Measurements from ENCODE around the gene GEMIN7. TPM values are rescaled to one million over a fixed set of nuclear protein-coding genes. Genes with fewer than 3 reads are reported as not detected.

Gene GEMIN7
- polyA plus RNA-seq, 1 donor from 2014 or later: 26.5 TPM

DNA sequence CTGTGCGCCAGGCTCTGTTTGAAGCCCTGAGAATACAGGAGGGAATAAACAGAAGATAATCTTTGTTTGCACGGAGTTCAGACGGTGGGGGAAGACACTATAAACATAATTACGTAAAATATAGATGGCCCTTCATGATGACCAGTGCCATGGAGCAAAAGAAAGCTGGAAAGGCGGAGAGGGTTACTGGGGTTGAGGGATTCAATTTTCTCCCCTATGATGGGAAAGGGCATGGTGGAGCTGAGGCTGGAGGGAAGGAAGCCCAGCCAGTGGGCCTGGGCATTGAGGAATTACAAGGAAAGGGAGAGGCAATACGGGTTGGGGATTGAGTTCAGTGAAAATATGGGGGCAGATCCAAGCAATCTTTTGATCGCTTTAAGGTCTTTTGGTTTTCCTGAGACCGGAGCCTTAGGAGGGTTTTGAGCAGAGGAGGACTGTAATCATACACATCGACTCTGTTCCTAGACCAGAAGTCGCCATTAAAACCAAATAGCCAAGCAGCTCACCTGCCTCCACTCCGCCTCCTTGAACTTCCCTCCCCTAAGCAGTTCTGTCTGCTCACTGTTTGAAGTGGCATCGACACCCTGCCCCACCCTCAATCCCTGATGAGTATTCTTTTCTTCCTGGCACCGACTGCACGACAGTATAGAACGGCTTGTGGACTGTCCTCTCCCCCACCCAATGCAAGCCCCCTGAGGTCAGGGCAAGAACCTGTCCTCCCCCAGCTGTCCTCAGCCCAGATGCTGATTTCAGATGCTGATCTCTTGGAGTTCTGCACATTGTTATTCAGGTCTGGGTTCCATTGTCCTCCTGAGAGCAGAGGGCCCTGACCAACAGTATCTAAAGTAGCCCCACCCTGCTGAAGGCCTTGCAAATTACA, 2.0 kb upstream of the GEMIN7 start:
- H3K36me3 ChIP-seq (ENCODE audit: insufficient read depth, low read length): no peaks in the 10 kb centered on the region
- no peak overlapping the region for H3K9ac ChIP-seq (ENCODE audit: low read length)
- peaks cover 33% of the 10 kb centered on the region for H3K27me3 ChIP-seq (ENCODE audit: insufficient read depth, low read depth, low read length)
- H3K79me2 ChIP-seq (replicated peaks; ENCODE audit: insufficient read depth, low read length): peaks cover 18% of the 10 kb centered on the region
- no peaks in the 10 kb centered on the region for H3K9me2 ChIP-seq (ENCODE audit: insufficient read depth, low read length)
- peak overlapping the region; percentile 62 for H3K4me3 ChIP-seq (ENCODE audit: low read length)
- TF ChIP-seq, protein P1, sequence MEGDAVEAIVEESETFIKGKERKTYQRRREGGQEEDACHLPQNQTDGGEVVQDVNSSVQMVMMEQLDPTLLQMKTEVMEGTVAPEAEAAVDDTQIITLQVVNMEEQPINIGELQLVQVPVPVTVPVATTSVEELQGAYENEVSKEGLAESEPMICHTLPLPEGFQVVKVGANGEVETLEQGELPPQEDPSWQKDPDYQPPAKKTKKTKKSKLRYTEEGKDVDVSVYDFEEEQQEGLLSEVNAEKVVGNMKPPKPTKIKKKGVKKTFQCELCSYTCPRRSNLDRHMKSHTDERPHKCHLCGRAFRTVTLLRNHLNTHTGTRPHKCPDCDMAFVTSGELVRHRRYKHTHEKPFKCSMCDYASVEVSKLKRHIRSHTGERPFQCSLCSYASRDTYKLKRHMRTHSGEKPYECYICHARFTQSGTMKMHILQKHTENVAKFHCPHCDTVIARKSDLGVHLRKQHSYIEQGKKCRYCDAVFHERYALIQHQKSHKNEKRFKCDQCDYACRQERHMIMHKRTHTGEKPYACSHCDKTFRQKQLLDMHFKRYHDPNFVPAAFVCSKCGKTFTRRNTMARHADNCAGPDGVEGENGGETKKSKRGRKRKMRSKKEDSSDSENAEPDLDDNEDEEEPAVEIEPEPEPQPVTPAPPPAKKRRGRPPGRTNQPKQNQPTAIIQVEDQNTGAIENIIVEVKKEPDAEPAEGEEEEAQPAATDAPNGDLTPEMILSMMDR (IDR thresholded peaks at IDR 0.05; ENCODE audit: poor library complexity, severe bottlenecking): no peak
- TF ChIP-seq EP300 (conservative IDR thresholded peaks at IDR 0.05; ENCODE audit: poor library complexity, severe bottlenecking) (no peak), MXI1 (conservative IDR thresholded peaks at IDR 0.05; ENCODE audit: poor library complexity, severe bottlenecking) (no peak), POLR2AphosphoS5 (IDR thresholded peaks at IDR 0.05) (no peak), TAF1 (IDR thresholded peaks at IDR 0.05; ENCODE audit: low read depth) (no peak), RAD21 (conservative IDR thresholded peaks at IDR 0.05) (no peak), EZH2 (IDR thresholded peaks at IDR 0.05; ENCODE audit: borderline replicate concordance, insufficient read depth, low read length, poor library complexity, severe bottlenecking) (no peak), SMC3 (conservative IDR thresholded peaks at IDR 0.05; ENCODE audit: poor library complexity) (no peak)
- TF ChIP-seq, protein P2, sequence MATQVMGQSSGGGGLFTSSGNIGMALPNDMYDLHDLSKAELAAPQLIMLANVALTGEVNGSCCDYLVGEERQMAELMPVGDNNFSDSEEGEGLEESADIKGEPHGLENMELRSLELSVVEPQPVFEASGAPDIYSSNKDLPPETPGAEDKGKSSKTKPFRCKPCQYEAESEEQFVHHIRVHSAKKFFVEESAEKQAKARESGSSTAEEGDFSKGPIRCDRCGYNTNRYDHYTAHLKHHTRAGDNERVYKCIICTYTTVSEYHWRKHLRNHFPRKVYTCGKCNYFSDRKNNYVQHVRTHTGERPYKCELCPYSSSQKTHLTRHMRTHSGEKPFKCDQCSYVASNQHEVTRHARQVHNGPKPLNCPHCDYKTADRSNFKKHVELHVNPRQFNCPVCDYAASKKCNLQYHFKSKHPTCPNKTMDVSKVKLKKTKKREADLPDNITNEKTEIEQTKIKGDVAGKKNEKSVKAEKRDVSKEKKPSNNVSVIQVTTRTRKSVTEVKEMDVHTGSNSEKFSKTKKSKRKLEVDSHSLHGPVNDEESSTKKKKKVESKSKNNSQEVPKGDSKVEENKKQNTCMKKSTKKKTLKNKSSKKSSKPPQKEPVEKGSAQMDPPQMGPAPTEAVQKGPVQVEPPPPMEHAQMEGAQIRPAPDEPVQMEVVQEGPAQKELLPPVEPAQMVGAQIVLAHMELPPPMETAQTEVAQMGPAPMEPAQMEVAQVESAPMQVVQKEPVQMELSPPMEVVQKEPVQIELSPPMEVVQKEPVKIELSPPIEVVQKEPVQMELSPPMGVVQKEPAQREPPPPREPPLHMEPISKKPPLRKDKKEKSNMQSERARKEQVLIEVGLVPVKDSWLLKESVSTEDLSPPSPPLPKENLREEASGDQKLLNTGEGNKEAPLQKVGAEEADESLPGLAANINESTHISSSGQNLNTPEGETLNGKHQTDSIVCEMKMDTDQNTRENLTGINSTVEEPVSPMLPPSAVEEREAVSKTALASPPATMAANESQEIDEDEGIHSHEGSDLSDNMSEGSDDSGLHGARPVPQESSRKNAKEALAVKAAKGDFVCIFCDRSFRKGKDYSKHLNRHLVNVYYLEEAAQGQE (IDR thresholded peaks at IDR 0.05; ENCODE audit: borderline replicate concordance): no peak
- no peak overlapping the region for H3K4me2 ChIP-seq (ENCODE audit: low read length)
- H3K27ac ChIP-seq (ENCODE audit: low read length): no peak overlapping the region
- no peaks in the 10 kb centered on the region for H4K20me1 ChIP-seq (ENCODE audit: insufficient read depth)
- H3F3A ChIP-seq (ENCODE audit: insufficient read depth, low read length, poor library complexity, severe bottlenecking): no peaks in the 10 kb centered on the region
- no peaks in the 10 kb centered on the region for H3K9me3 ChIP-seq (ENCODE audit: low read length)
- H2AFZ ChIP-seq (ENCODE audit: low read depth, low read length): no peak overlapping the region

DNA sequence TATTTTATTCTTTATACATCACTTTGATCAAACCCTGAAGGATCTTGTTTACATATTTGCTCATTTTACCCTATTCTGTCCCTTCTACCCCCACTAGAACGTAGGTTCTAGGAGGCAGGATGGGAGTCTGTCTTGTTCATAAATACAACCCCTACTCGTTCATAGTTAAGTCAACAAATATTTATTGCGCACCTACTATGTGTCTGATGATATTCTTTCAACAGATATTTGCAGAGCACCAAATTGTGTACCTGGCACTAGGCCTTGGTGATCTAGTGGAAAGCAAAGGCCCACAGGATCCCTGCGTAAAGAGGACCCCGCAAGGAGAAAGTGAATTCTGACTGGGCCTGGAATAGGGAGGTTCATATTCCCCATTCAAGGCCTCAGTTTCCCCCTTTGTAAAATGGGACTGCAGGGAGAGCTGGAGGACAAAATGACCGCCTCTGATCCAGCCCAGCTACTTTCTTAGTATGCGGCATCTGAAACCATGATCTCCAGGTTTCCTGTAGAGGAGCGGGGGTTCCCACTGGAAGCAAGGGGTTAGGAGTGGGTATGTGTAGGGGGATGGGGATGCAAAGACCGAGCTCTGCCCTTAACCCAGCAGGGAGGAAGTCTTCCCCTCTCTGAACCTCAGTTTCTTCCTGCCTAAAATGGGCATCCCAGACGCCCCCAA, 534 bp upstream of the GEMIN7 start:
- no peak for TF ChIP-seq TAF1 (IDR thresholded peaks at IDR 0.05; ENCODE audit: low read depth)
- TF ChIP-seq EP300 (conservative IDR thresholded peaks at IDR 0.05; ENCODE audit: poor library complexity, severe bottlenecking): no peak
- TF ChIP-seq, protein P2 (IDR thresholded peaks at IDR 0.05; ENCODE audit: borderline replicate concordance): no peak
- Histone ChIP-seq H3F3A (ENCODE audit: insufficient read depth, low read length, poor library complexity, severe bottlenecking) (no peaks in the 10 kb centered on the region), H3K27ac (ENCODE audit: low read length) (no peak overlapping the region), H3K9ac (ENCODE audit: low read length) (peak overlapping the region; percentile 78), H3K4me3 (ENCODE audit: low read length) (peak overlapping the region; percentile 78), H3K79me2 (replicated peaks; ENCODE audit: insufficient read depth, low read length) (peaks cover 18% of the 10 kb centered on the region), H3K36me3 (ENCODE audit: insufficient read depth, low read length) (no peaks in the 10 kb centered on the region), H4K20me1 (ENCODE audit: insufficient read depth) (no peaks in the 10 kb centered on the region), H3K9me2 (ENCODE audit: insufficient read depth, low read length) (no peaks in the 10 kb centered on the region), H2AFZ (ENCODE audit: low read depth, low read length) (peak overlapping the region; percentile 27), H3K27me3 (ENCODE audit: insufficient read depth, low read depth, low read length) (peaks cover 33% of the 10 kb centered on the region), H3K4me2 (ENCODE audit: low read length) (peak overlapping the region; percentile 65), H3K9me3 (ENCODE audit: low read length) (no peaks in the 10 kb centered on the region)
